ENCODE data around the gene SNTB2. TPM values are rescaled to one million over a fixed set of nuclear protein-coding genes. Genes with fewer than 3 reads are reported as not detected.
A peak's percentile ranks its signal among the peaks of the same experiment; 100 is the strongest.
"Not testable (repeated sequence)": the region's sequence is repeated elsewhere in the genome, so short reads cannot be mapped to it uniquely, and the experiment has no call there.

The SNTB2 gene
- total RNA-seq: 1 to 10 TPM; 7.3 to 7.8 TPM

GRCh38 chr16:69186642-69187445 is at the start of gene SNTB2:
Gene SNTB2, plus strand, starts transcription at chr16:69187164. Its CDS starts 3 bp downstream, at chr16:69187167.
- CTCF ChIA-PET: interaction anchor here (0.7 to 2.7 kb wide), 4 partner anchors 21 to 99 kb away, joined by 3 to 8 read pairs (median 4); no protein-coding TSS in a partner anchor
- DNase-seq: peak; percentile 86
- Mint-ChIP-seq H3K4me1 (ENCODE audit: low read depth) (peaks cover 42% of the 10 kb centered on the region), H3K36me3 (ENCODE audit: low read depth) (peaks cover 2% of the 10 kb centered on the region), H3K4me3 (peak within 1 kb of the TSS; percentile 91), H3K27ac (peak within 1 kb of the TSS; percentile 83), H3K9me3 (no peaks in the 10 kb centered on the region), H3K27me3 (ENCODE audit: low read depth) (no peaks in the 10 kb centered on the region)
- intact Hi-C loops (cut with micrococcal nuclease): loop anchor here (1.0 to 2.0 kb wide), 4 partner anchors 17 to 124 kb away; partner anchors contain the start of genes CHTF8, UTP4 and VPS4A

- Mint-ChIP-seq H3K4me3 (no peak overlapping the region), H3K4me1 (ENCODE audit: low read depth) (peaks cover 31% of the 10 kb centered on the region), H3K27ac (no peak overlapping the region), H3K9me3 (no peaks in the 10 kb centered on the region), H3K36me3 (ENCODE audit: low read depth) (peaks cover 45% of the 10 kb centered on the region), H3K27me3 (ENCODE audit: low read depth) (no peaks in the 10 kb centered on the region)
- no peak for DNase-seq
- intact Hi-C loops (cut with micrococcal nuclease): no loop called here
- CTCF ChIA-PET: no interaction called here
These were observed 48.4 kb upstream of the SNTB2 start for GRCh38 chr16:69138608-69139007.

- H3K27ac Mint-ChIP-seq; intact Hi-C loops (cut with micrococcal nuclease); H3K4me3 Mint-ChIP-seq; CTCF ChIA-PET; H3K9me3 Mint-ChIP-seq; DNase-seq; H3K27me3 Mint-ChIP-seq (ENCODE audit: low read depth): not testable (repeated sequence)
- peaks cover 44% of the 10 kb centered on the region for H3K36me3 Mint-ChIP-seq (ENCODE audit: low read depth)
- peaks cover 22% of the 10 kb centered on the region for H3K4me1 Mint-ChIP-seq (ENCODE audit: low read depth)
These were observed 47.5 kb upstream of the SNTB2 start for GRCh38 chr16:69139464-69139863.

GRCh38 chr16:69141014-69141413 is 46.0 kb upstream of the SNTB2 start:
- Mint-ChIP-seq H3K9me3 (no peaks in the 10 kb centered on the region), H3K27me3 (ENCODE audit: low read depth) (no peaks in the 10 kb centered on the region), H3K4me1 (ENCODE audit: low read depth) (peaks cover 15% of the 10 kb centered on the region), H3K36me3 (ENCODE audit: low read depth) (peaks cover 50% of the 10 kb centered on the region), H3K4me3 (no peak overlapping the region), H3K27ac (no peak overlapping the region)
- intact Hi-C loops (cut with micrococcal nuclease): no loop called here
- DNase-seq: no peak
- CTCF ChIA-PET: interaction anchor here (1.0 to 1.2 kb wide), 2 partner anchors 9 to 550 kb away, joined by 3 to 4 read pairs; no protein-coding TSS in a partner anchor

GRCh38 chr16:69141936-69142335 is 45.0 kb upstream of the SNTB2 start:
- DNase-seq: no peak
- no peak overlapping the region for H3K27ac Mint-ChIP-seq
- no peaks in the 10 kb centered on the region for H3K27me3 Mint-ChIP-seq (ENCODE audit: low read depth)
- intact Hi-C loops (cut with micrococcal nuclease): no loop called here
- no peaks in the 10 kb centered on the region for H3K9me3 Mint-ChIP-seq
- H3K4me1 Mint-ChIP-seq (ENCODE audit: low read depth): peaks cover 6% of the 10 kb centered on the region
- CTCF ChIA-PET: no interaction called here
- peaks cover 50% of the 10 kb centered on the region for H3K36me3 Mint-ChIP-seq (ENCODE audit: low read depth)
- no peak overlapping the region for H3K4me3 Mint-ChIP-seq

GRCh38 chr16:69143116-69143515 is 43.8 kb upstream of the SNTB2 start:
- H3K27ac Mint-ChIP-seq: no peak overlapping the region
- no peak overlapping the region for H3K4me3 Mint-ChIP-seq
- no peaks in the 10 kb centered on the region for H3K9me3 Mint-ChIP-seq
- no peaks in the 10 kb centered on the region for H3K27me3 Mint-ChIP-seq (ENCODE audit: low read depth)
- intact Hi-C loops (cut with micrococcal nuclease): no loop called here
- CTCF ChIA-PET: interaction anchor here (0.5 kb wide), 1 partner anchor 178 kb away, joined by 3 read pairs; no protein-coding TSS in a partner anchor
- peaks cover 47% of the 10 kb centered on the region for H3K36me3 Mint-ChIP-seq (ENCODE audit: low read depth)
- no peak for DNase-seq
- no peaks in the 10 kb centered on the region for H3K4me1 Mint-ChIP-seq (ENCODE audit: low read depth)

GRCh38 chr16:69145658-69146057 is 41.3 kb upstream of the SNTB2 start:
- CTCF ChIA-PET: interaction anchor here (1.0 to 1.6 kb wide), 2 partner anchors 22 to 142 kb away, joined by 3 to 4 read pairs; no protein-coding TSS in a partner anchor
- H3K9me3 Mint-ChIP-seq: no peaks in the 10 kb centered on the region
- intact Hi-C loops (cut with micrococcal nuclease): no loop called here
- no peak for DNase-seq
- no peaks in the 10 kb centered on the region for H3K4me1 Mint-ChIP-seq (ENCODE audit: low read depth)
- no peak overlapping the region for H3K27ac Mint-ChIP-seq
- H3K27me3 Mint-ChIP-seq (ENCODE audit: low read depth): no peaks in the 10 kb centered on the region
- no peak overlapping the region for H3K4me3 Mint-ChIP-seq
- peaks cover 40% of the 10 kb centered on the region for H3K36me3 Mint-ChIP-seq (ENCODE audit: low read depth)

- H3K4me3 Mint-ChIP-seq; H3K27me3 Mint-ChIP-seq (ENCODE audit: low read depth); H3K9me3 Mint-ChIP-seq; H3K27ac Mint-ChIP-seq; DNase-seq; H3K4me1 Mint-ChIP-seq (ENCODE audit: low read depth): not testable (repeated sequence)
- H3K36me3 Mint-ChIP-seq (ENCODE audit: low read depth): peaks cover 42% of the 10 kb centered on the region
- CTCF ChIA-PET: interaction anchor here (0.8 to 6.0 kb wide), 12 partner anchors 8 to 307 kb away, joined by 3 to 91 read pairs (median 4); no protein-coding TSS in a partner anchor
- intact Hi-C loops (cut with micrococcal nuclease): loop anchor here (1.0 kb wide), 2 partner anchors 114 to 138 kb away; no protein-coding TSS in a partner anchor
These were observed 37.3 kb upstream of the SNTB2 start for GRCh38 chr16:69149621-69150020.

- CTCF ChIA-PET: interaction anchor here (0.6 to 6.0 kb wide), 19 partner anchors 9 to 600 kb away, joined by 3 to 91 read pairs (median 3); no protein-coding TSS in a partner anchor
- no peaks in the 10 kb centered on the region for H3K27me3 Mint-ChIP-seq (ENCODE audit: low read depth)
- H3K9me3 Mint-ChIP-seq: no peaks in the 10 kb centered on the region
- DNase-seq: peak; percentile 66
- H3K36me3 Mint-ChIP-seq (ENCODE audit: low read depth): peaks cover 46% of the 10 kb centered on the region
- H3K4me1 Mint-ChIP-seq (ENCODE audit: low read depth): no peaks in the 10 kb centered on the region
- H3K27ac Mint-ChIP-seq: no peak overlapping the region
- no peak overlapping the region for H3K4me3 Mint-ChIP-seq
- intact Hi-C loops (cut with micrococcal nuclease): loop anchor here (1.0 kb wide), 2 partner anchors 113 to 137 kb away; no protein-coding TSS in a partner anchor
These were observed 36.7 kb upstream of the SNTB2 start for GRCh38 chr16:69150146-69150865.

GRCh38 chr16:69157196-69157595 is 29.8 kb upstream of the SNTB2 start:
- Mint-ChIP-seq H3K27ac (peak overlapping the region; percentile 64), H3K9me3 (no peaks in the 10 kb centered on the region), H3K36me3 (ENCODE audit: low read depth) (peaks cover 55% of the 10 kb centered on the region), H3K4me3 (no peak overlapping the region), H3K4me1 (ENCODE audit: low read depth) (peaks cover 18% of the 10 kb centered on the region), H3K27me3 (ENCODE audit: low read depth) (no peaks in the 10 kb centered on the region)
- CTCF ChIA-PET: interaction anchor here (0.5 to 1.6 kb wide), 4 partner anchors 10 to 131 kb away, joined by 3 to 6 read pairs (median 4); no protein-coding TSS in a partner anchor
- no peak for DNase-seq
- intact Hi-C loops (cut with micrococcal nuclease): no loop called here

- intact Hi-C loops (cut with micrococcal nuclease): loop anchor here (10.0 kb wide), 1 partner anchor 225 kb away; the partner anchor contains the start of gene TERF2
- no peaks in the 10 kb centered on the region for H3K27me3 Mint-ChIP-seq (ENCODE audit: low read depth)
- peaks cover 31% of the 10 kb centered on the region for H3K4me1 Mint-ChIP-seq (ENCODE audit: low read depth)
- H3K27ac Mint-ChIP-seq: no peak overlapping the region
- no peak for DNase-seq
- H3K36me3 Mint-ChIP-seq (ENCODE audit: low read depth): peaks cover 51% of the 10 kb centered on the region
- H3K4me3 Mint-ChIP-seq: no peak overlapping the region
- H3K9me3 Mint-ChIP-seq: no peaks in the 10 kb centered on the region
- CTCF ChIA-PET: no interaction called here
These were observed 26.8 kb upstream of the SNTB2 start for GRCh38 chr16:69160192-69160591.

GRCh38 chr16:69165584-69165983 is 21.4 kb upstream of the SNTB2 start:
- CTCF ChIA-PET: interaction anchor here (0.6 to 3.8 kb wide), 9 partner anchors 11 to 765 kb away, joined by 3 to 36 read pairs (median 4); partner anchors contain the start of gene SNTB2
- no peak overlapping the region for H3K4me3 Mint-ChIP-seq
- intact Hi-C loops (cut with micrococcal nuclease): loop anchor here (10.0 kb wide), 1 partner anchor 219 kb away; the partner anchor contains the start of gene TERF2
- peaks cover 59% of the 10 kb centered on the region for H3K36me3 Mint-ChIP-seq (ENCODE audit: low read depth)
- peaks cover 46% of the 10 kb centered on the region for H3K4me1 Mint-ChIP-seq (ENCODE audit: low read depth)
- no peaks in the 10 kb centered on the region for H3K9me3 Mint-ChIP-seq
- peak overlapping the region; percentile 75 for H3K27ac Mint-ChIP-seq
- no peaks in the 10 kb centered on the region for H3K27me3 Mint-ChIP-seq (ENCODE audit: low read depth)
- DNase-seq: no peak
